Neural cell (in vitro differentiated cells): Measurements from ENCODE around the gene SLC12A7.

Experiments
- CTCF ChIP-seq: fragments of 450-650 bp; IDR thresholded peaks from 2 replicates; pipeline ENCODE4 v1.5.1; 2014; ENCODE audit warnings: antibody characterized with exemption, mild to moderate bottlenecking, moderate library complexity; ENCODE audit not compliant: poor library complexity, severe bottlenecking
- EZH2 ChIP-seq: fragments of 200-600, 300-800 bp; shearing (Covaris generic), sonication (generic); IDR thresholded peaks from 2 replicates; pipeline ENCODE4 v1.6.1; 2014; ENCODE audit warnings: antibody characterized with exemption, low read length, borderline replicate concordance, mild to moderate bottlenecking; ENCODE audit not compliant: insufficient read depth, poor library complexity, severe bottlenecking

DNA sequence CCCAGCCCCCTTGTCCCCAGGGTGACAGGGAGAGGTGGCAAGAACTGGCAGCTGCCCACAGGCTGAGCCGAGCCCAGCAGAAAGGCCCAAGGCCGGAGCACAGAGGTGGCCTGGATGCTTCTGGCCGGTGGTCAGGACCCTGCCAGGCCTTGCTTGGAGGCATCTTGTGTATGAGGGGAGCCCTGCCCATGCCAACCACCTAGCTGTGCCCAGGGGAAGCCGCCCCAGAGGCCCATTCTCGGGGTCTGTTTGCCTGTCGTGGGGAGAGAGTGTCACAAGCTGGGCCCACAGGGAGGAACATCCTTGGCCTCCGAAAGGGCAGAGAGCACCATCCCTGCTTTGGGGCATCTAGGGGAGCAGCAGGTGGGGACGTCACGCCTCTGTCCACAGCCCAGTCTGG, 93.3 kb downstream of the SLC12A7 start:
- TF ChIP-seq EZH2 = no peak
- TF ChIP-seq CTCF = no peak
